HepG2 (cell line): Measurements from ENCODE around the gene CMIP. TPM values are rescaled to one million over a fixed set of nuclear protein-coding genes. Genes with fewer than 3 reads are reported as not detected.

ENCODE experiments used
- ATAC-seq: fragments of 200-7000 bp; cut with Tn5 transposase; 3 replicates; pipeline ENCODE4 v1.9.1; 2020; ENCODE audit warnings: mild to moderate bottlenecking, moderate library complexity
- BruUV-seq: library from RNA; stranded (reverse); fragments of 400-500 nt; replicated peaks from 2 replicates; lab custom pipeline; 2021; lab: Mats Ljungman, UMichigan
- CTCF ChIA-PET: fragments of 300-600 bp; formaldehyde crosslinking; extraction: SDS; loops from one replicate; lab custom pipeline; 2021; ENCODE audit warnings: low total read pairs, inconsistent platforms, low intra/inter-chr PET ratio; lab: Yijun Ruan, JAX
- POLR2A ChIA-PET: fragments of 350-600 bp; sonication (Branson Sonifier 250); formaldehyde crosslinking; loops from one replicate; lab custom pipeline; 2020; ENCODE audit warnings: antibody characterized with exemption, inconsistent platforms; lab: Yijun Ruan, JAX
- DNase-seq: peaks from one replicate; pipeline ENCODE4 v3.0.0-alpha.2; 2015; ENCODE audit warnings: low spot score
- FAIRE-seq: peaks from 3 replicates; lab custom pipeline; 2011; peaks lifted over from hg19 to GRCh38; lab: Jason Lieb, UNC
- H2AFZ ChIP-seq: one replicate; pipeline ENCODE4 v1.6.1; 2011; ENCODE audit warnings: low read length, inconsistent platforms
- H3K27ac ChIP-seq: fragments of 300-600 bp; 3 replicates; pipeline ENCODE4 v1.8.0; 2011; ENCODE audit warnings: mixed run types, mild to moderate bottlenecking, mixed read lengths, low read length, inconsistent platforms; ENCODE audit not compliant: insufficient read depth; ENCODE audit errors: extremely low read length
- H3K27me3 ChIP-seq, 2 experiments: fragments of 200-600 bp in 1 of 2; 2 replicates in 1 of 2; 3 replicates in 1 of 2; pipeline versions ENCODE4 v1.6.0 to v1.8.0; 2011; ENCODE audit warnings: low read length in 2 of 2, mild to moderate bottlenecking in 2 of 2, moderate library complexity in 2 of 2, inconsistent platforms in 1 of 2; ENCODE audit not compliant: insufficient read depth in 2 of 2, control insufficient read depth in 1 of 2
- H3K36me3 ChIP-seq, 2 experiments: fragments of 200-600 bp in 1 of 2; replicated peaks in 1 of 2; 2 replicates in 1 of 2; 3 replicates in 1 of 2; pipeline versions ENCODE4 v1.5.1 to v1.8.0; 2011; ENCODE audit warnings: low read length in 2 of 2, inconsistent platforms in 1 of 2; ENCODE audit not compliant: insufficient read depth in 2 of 2, control insufficient read depth in 1 of 2
- H3K4me1 ChIP-seq: 2 replicates; pipeline ENCODE4 v1.5.1; 2012; ENCODE audit warnings: low read length, inconsistent platforms; ENCODE audit not compliant: insufficient read depth
- H3K4me2 ChIP-seq: 2 replicates; pipeline ENCODE4 v1.6.0; 2011; ENCODE audit warnings: low read depth, low read length, inconsistent platforms
- H3K4me3 ChIP-seq, 3 experiments: fragments of 200-600 bp in 1 of 3; sonication (generic), shearing (Covaris generic) in 1 of 3; replicated peaks in 1 of 3; 2 replicates each; pipeline ENCODE4 v1.5.1; 2011 to 2016; ENCODE audit warnings: low read length in 3 of 3, inconsistent platforms in 2 of 3, low read depth in 2 of 3, mild to moderate bottlenecking in 2 of 3, control low read depth in 1 of 3, mixed read lengths in 1 of 3; ENCODE audit not compliant: insufficient read depth in 1 of 3
- H3K79me2 ChIP-seq: one replicate; pipeline ENCODE4 v1.6.1; 2011; ENCODE audit warnings: low read length, inconsistent platforms; ENCODE audit not compliant: insufficient read depth
- H3K9ac ChIP-seq: 2 replicates; pipeline ENCODE4 v1.6.0; 2011; ENCODE audit warnings: mild to moderate bottlenecking, low read depth, low read length, inconsistent platforms; ENCODE audit not compliant: insufficient read depth
- H3K9me3 ChIP-seq: 2 replicates; pipeline ENCODE4 v1.5.1; 2012; ENCODE audit warnings: mild to moderate bottlenecking, low read length
- H4K20me1 ChIP-seq: 2 replicates; pipeline ENCODE4 v1.6.0; 2011; ENCODE audit warnings: inconsistent platforms, mild to moderate bottlenecking, low read length, moderate library complexity; ENCODE audit not compliant: insufficient read depth
- MNT ChIP-seq: fragments of 450-650 bp; IDR thresholded peaks from 2 replicates; pipeline ENCODE4 v1.6.1; 2016
- MTF2 ChIP-seq: sonication (generic); formaldehyde crosslinking; IDR thresholded peaks from 2 replicates; pipeline ENCODE4 v1.5.0; 2020; ENCODE audit warnings: missing genetic modification reagents, borderline replicate concordance
- TCF7L2 ChIP-seq: IDR thresholded peaks from 2 replicates; pipeline ENCODE4 v1.6.1; 2011; ENCODE audit warnings: mild to moderate bottlenecking, low read depth, low read length, moderate library complexity
- ZMYM3 ChIP-seq: sonication (generic); formaldehyde crosslinking; IDR thresholded peaks from 2 replicates; pipeline ENCODE4 v1.5.1; 2020; ENCODE audit warnings: mild to moderate bottlenecking, missing genetic modification reagents
- ZNF768 ChIP-seq: sonication (generic); formaldehyde crosslinking; IDR thresholded peaks from 2 replicates; pipeline ENCODE4 v1.4.0; 2020; ENCODE audit warnings: missing genetic modification reagents
- ZNF883 ChIP-seq: sonication (generic); formaldehyde crosslinking; IDR thresholded peaks from 2 replicates; pipeline ENCODE4 v1.5.1; 2020; ENCODE audit warnings: mild to moderate bottlenecking, missing genetic modification reagents; ENCODE audit errors: not compliant biosample characterization
- WGBS: methylation state at CpG from one replicate; pipeline ENCODE4 v1.1.6; 2017; ENCODE audit warnings: low lambda C conversion rate; 5-methylcytosine and 5-hydroxymethylcytosine counted together
- in situ Hi-C: cut with HindIII; loops from 2 replicates; pipeline ENCODE4 v1.10.0; 2017; ENCODE audit warnings: low pct_unique_long_range_greater_than_20kb; ENCODE audit not compliant: extremely low pct_ligation_motif_present
- intact Hi-C: fragments of 100-400 bp; cut with micrococcal nuclease; formaldehyde crosslinking; loops from one replicate; pipeline ENCODE4 v1.10.0; 2022; ENCODE audit not compliant: unreplicated experiment
- polyA plus RNA-seq, 8 experiments: library from polyadenylated mRNA; depleted of rRNA in 3 of 8; stranded (reverse) in 7 of 8; unstranded in 1 of 8; fragments of >200 nt; fragmentation: Illumina TruSeq in 4 of 8; extraction: Trizol in 4 of 8; gene quantifications; 2 replicates each; pipeline versions ENCODE4 v1.2.1 to v1.2.3, GENCODE V29; 2011 to 2016; ENCODE audit warnings: low read depth in 4 of 8, missing spikeins in 1 of 8, mixed read lengths in 1 of 8; ENCODE audit not compliant: insufficient read depth in 1 of 8
- total RNA-seq, 5 experiments: library from RNA; depleted of rRNA; stranded (reverse); fragments of >200 nt; fragmentation: Illumina TruSeq; extraction: Trizol; gene quantifications; 2 replicates each; pipeline ENCODE4 v1.2.3, GENCODE V29; 2016; ENCODE audit warnings: low read depth in 1 of 5

CMIP gene
- total and polyA plus RNA-seq, 2 of the 13 experiments (the other 11 are each of a cell fraction or from before 2014, with no cell fraction given): 10.9 to 18.1 TPM

- Histone ChIP-seq H3K4me2 (no peak overlapping the region), H3K36me3 (peaks cover 17 to 66% of the 10 kb centered on the region in 2 experiments), H3K27me3 (no peaks in the 10 kb centered on the region), H3K4me1 (peaks cover 42% of the 10 kb centered on the region), H4K20me1 (peaks cover 87% of the 10 kb centered on the region), H3K9ac (no peak overlapping the region), H3K4me3 (no peak overlapping the region), H3K27ac (no peak overlapping the region), H3K79me2 (peaks cover 91% of the 10 kb centered on the region), H2AFZ (no peak overlapping the region), H3K9me3 (no peaks in the 10 kb centered on the region)
- no TSS peak for BruUV-seq
- no peak for FAIRE-seq
- WGBS: 97% methylated on average over 2 of the region's 4 CpGs
- intact Hi-C loops: no loop called here
- TF ChIP-seq MTF2: no peak
- peak; percentile 7 for TF ChIP-seq ZNF883
- no peak for ATAC-seq
- POLR2A ChIA-PET: no interaction called here
- in situ Hi-C loops: no loop called here
- DNase-seq: no peak
- CTCF ChIA-PET: no interaction called here
Observed at GRCh38 chr16:81520151-81520470, 75.5 kb downstream of the CMIP start.

GRCh38 chr16:81520560-81521135 lies 76.0 kb downstream of the CMIP start:
- no peak for ATAC-seq
- BruUV-seq: no TSS peak
- in situ Hi-C loops (no loop called here), intact Hi-C loops (no loop called here)
- H3K4me1 ChIP-seq: peaks cover 43% of the 10 kb centered on the region
- H3K4me3 ChIP-seq: no peak overlapping the region
- H3K4me2 ChIP-seq: no peak overlapping the region
- 98% methylated on average over 5 of the region's 5 CpGs for WGBS
- TF ChIP-seq ZNF768 (CRISPR knock-in tag) (peak; percentile 91), ZMYM3 (CRISPR knock-in tag) (peak; percentile 63; the same call in 1 of the 2 replicates), TCF7L2 (no peak), MNT (no peak)
- no peak for DNase-seq
- no peak for FAIRE-seq
- H4K20me1 ChIP-seq: peaks cover 84% of the 10 kb centered on the region
- H3K27ac ChIP-seq: no peak overlapping the region
- no peaks in the 10 kb centered on the region for H3K9me3 ChIP-seq
- POLR2A ChIA-PET: no interaction called here
- CTCF ChIA-PET: no interaction called here
- H3K36me3 ChIP-seq: peaks cover 17 to 62% of the 10 kb centered on the region in 2 experiments
- no peak overlapping the region for H2AFZ ChIP-seq
- no peaks in the 10 kb centered on the region for H3K27me3 ChIP-seq
- peaks cover 91% of the 10 kb centered on the region for H3K79me2 ChIP-seq
- H3K9ac ChIP-seq: no peak overlapping the region
